Liver (tissue), 9 donors: ENCODE results near the gene PM20D2. TPM values are rescaled to one million over a fixed set of nuclear protein-coding genes. Genes with fewer than 3 reads are reported as not detected.

Experiments
- DNase-seq: peaks from one replicate; pipeline ENCODE4 v3.0.0-alpha.2; 2017; ENCODE audit warnings: low spot score
- H3K27ac ChIP-seq, 2 donors: one replicate each; pipeline ENCODE4 v1.7.0; 2013; ENCODE audit warnings: inconsistent platforms in 2 of 2, low read length in 2 of 2, control low read depth in 1 of 2, low read depth in 1 of 2, mild to moderate bottlenecking in 1 of 2
- H3K27me3 ChIP-seq, 4 donors: one replicate each; pipeline versions ENCODE4 v1.6.1 to v1.7.0; 2013; ENCODE audit warnings: low read length in 3 of 4, inconsistent platforms in 1 of 4, mild to moderate bottlenecking in 1 of 4, moderate library complexity in 1 of 4; ENCODE audit not compliant: control insufficient read depth in 4 of 4, insufficient read depth in 4 of 4
- H3K36me3 ChIP-seq, 4 donors: one replicate each; pipeline versions ENCODE4 v1.6.1 to v1.7.0; 2013; ENCODE audit warnings: low read length in 3 of 4, mild to moderate bottlenecking in 3 of 4, low read depth in 1 of 4, moderate library complexity in 1 of 4; ENCODE audit not compliant: control insufficient read depth in 4 of 4, insufficient read depth in 3 of 4
- H3K4me1 ChIP-seq, 4 donors: one replicate each; pipeline versions ENCODE4 v1.6.1 to v1.7.0; 2013; ENCODE audit warnings: low read length in 3 of 4, mild to moderate bottlenecking in 3 of 4, moderate library complexity in 1 of 4; ENCODE audit not compliant: control insufficient read depth in 4 of 4, insufficient read depth in 4 of 4
- H3K4me3 ChIP-seq, 3 donors: one replicate each; pipeline versions ENCODE4 v1.6.1 to v1.7.0; 2013; ENCODE audit warnings: low read length in 3 of 3, control low read depth in 1 of 3, low read depth in 1 of 3, mild to moderate bottlenecking in 1 of 3
- H3K9ac ChIP-seq, 2 donors: one replicate each; pipeline ENCODE4 v1.7.0; 2013; ENCODE audit warnings: low read length in 2 of 2, mild to moderate bottlenecking in 2 of 2, moderate library complexity in 2 of 2, control low read depth in 1 of 2, low read depth in 1 of 2
- H3K9me3 ChIP-seq, 4 donors: one replicate each; pipeline versions ENCODE4 v1.6.1 to v1.7.0; 2013; ENCODE audit warnings: low read length in 3 of 4; ENCODE audit not compliant: control insufficient read depth in 4 of 4
- ATF3 ChIP-seq: IDR thresholded peaks from 2 replicates; pipeline ENCODE4 v1.6.1; 2016; ENCODE audit warnings: antibody characterized with exemption
- CTCF ChIP-seq: fragments of 150-350 bp; IDR thresholded peaks from 2 replicates; pipeline ENCODE4 v1.5.1; 2017; ENCODE audit warnings: improper control_type of control experiment, low read depth, low read length; ENCODE audit not compliant: missing input control
- EGR1 ChIP-seq, 2 donors: IDR thresholded peaks; 2 replicates each; pipeline ENCODE4 v1.6.1; 2016 to 2018; ENCODE audit warnings: antibody characterized with exemption in 2 of 2, low read depth in 2 of 2
- FOXA1 ChIP-seq: IDR thresholded peaks from 2 replicates; pipeline ENCODE4 v1.6.1; 2016; ENCODE audit warnings: antibody characterized with exemption
- FOXA2 ChIP-seq: IDR thresholded peaks from 2 replicates; pipeline ENCODE4 v1.6.1; 2016; ENCODE audit warnings: antibody characterized with exemption
- GABPA ChIP-seq, 2 donors: IDR thresholded peaks in 1 of 2; conservative IDR thresholded peaks in 1 of 2; 2 replicates each; pipeline ENCODE4 v1.6.1; 2016; ENCODE audit warnings: antibody characterized with exemption in 2 of 2, mild to moderate bottlenecking in 1 of 2, moderate library complexity in 1 of 2
- HNF4A ChIP-seq, 2 donors: conservative IDR thresholded peaks; 2 replicates each; pipeline ENCODE4 v1.6.1; 2016; ENCODE audit warnings: antibody characterized with exemption in 2 of 2, mild to moderate bottlenecking in 2 of 2
- HNF4G ChIP-seq: IDR thresholded peaks from 2 replicates; pipeline ENCODE4 v1.6.1; 2016; ENCODE audit warnings: antibody characterized with exemption
- JUND ChIP-seq, 2 donors: IDR thresholded peaks; 2 replicates each; pipeline ENCODE4 v1.6.1; 2016; ENCODE audit warnings: antibody characterized with exemption in 2 of 2
- MAX ChIP-seq: IDR thresholded peaks from 2 replicates; pipeline ENCODE4 v1.6.1; 2016; ENCODE audit warnings: antibody characterized with exemption
- NR2F2 ChIP-seq: IDR thresholded peaks from 2 replicates; pipeline ENCODE4 v1.6.1; 2016; ENCODE audit warnings: antibody characterized with exemption
- RAD21 ChIP-seq, 2 donors: IDR thresholded peaks; 2 replicates each; pipeline ENCODE4 v1.6.1; 2016; ENCODE audit warnings: antibody characterized with exemption in 2 of 2, mild to moderate bottlenecking in 2 of 2
- REST ChIP-seq: IDR thresholded peaks from 2 replicates; pipeline ENCODE4 v1.6.1; 2016; ENCODE audit warnings: antibody characterized with exemption, mild to moderate bottlenecking
- RXRA ChIP-seq, 2 donors: IDR thresholded peaks; 2 replicates each; pipeline ENCODE4 v1.6.1; 2017 to 2018; ENCODE audit warnings: antibody characterized with exemption in 2 of 2, mild to moderate bottlenecking in 1 of 2
- SP1 ChIP-seq: IDR thresholded peaks from 2 replicates; pipeline ENCODE4 v1.6.1; 2018; ENCODE audit warnings: antibody characterized with exemption, mild to moderate bottlenecking
- TAF1 ChIP-seq: conservative IDR thresholded peaks from 2 replicates; pipeline ENCODE4 v1.6.1; 2016; ENCODE audit warnings: antibody characterized with exemption, mild to moderate bottlenecking
- YY1 ChIP-seq: IDR thresholded peaks from 2 replicates; pipeline ENCODE4 v1.6.1; 2016; ENCODE audit warnings: antibody characterized with exemption, mild to moderate bottlenecking
- ZBTB33 ChIP-seq: IDR thresholded peaks from 2 replicates; pipeline ENCODE4 v1.6.1; 2016; ENCODE audit warnings: antibody characterized with exemption
- WGBS: extraction: QIAGEN DNeasy Blood & Tissue Kit; methylation state at CpG from one replicate; pipeline ENCODE4 v1.1.7; 2013; 5-methylcytosine and 5-hydroxymethylcytosine counted together
- polyA plus RNA-seq, 2 donors: library from polyadenylated mRNA; stranded (reverse) in 1 of 2; unstranded in 1 of 2; fragments of 200-250 nt in 1 of 2; fragments of >200 nt in 1 of 2; fragmentation: Nextera tagmentation in 1 of 2; extraction: Ambion mirVana in 1 of 2; gene quantifications; one replicate each; pipeline versions ENCODE4 v1.2.1 to v1.2.3, GENCODE V29; 2013 to 2015
- total RNA-seq, 2 donors: library from RNA; depleted of rRNA; stranded (reverse); fragments of >200 nt; gene quantifications; one replicate each; pipeline ENCODE4 v1.2.3, GENCODE V29; 2014
- donor health status: healthy.
- donor health status: healthy.
- donor health status: healthy.
- donor health status: healthy.
- donor health status: healthy.

The PM20D2 gene
- total and polyA plus RNA-seq, 4 donors = 1.7 to 12.4 (median 4.5) TPM

GRCh38 chr6:89154131-89154530, 8.3 kb downstream of the PM20D2 start:
- Histone ChIP-seq H3K9ac (no peak overlapping the region), H3K27ac (no peak overlapping the region), H3K4me1 (no peaks in the 10 kb centered on the region), H3K27me3 (no peaks in the 10 kb centered on the region), H3K36me3 (peaks cover 0 to 6% (median 1%) of the 10 kb centered on the region in 4 donors), H3K9me3 (no peaks in the 10 kb centered on the region), H3K4me3 (no peak overlapping the region)
- WGBS = 99% methylated on average over 1 of the region's 1 CpG
- DNase-seq = no peak
- TF ChIP-seq REST (no peak), FOXA1 (no peak), GABPA (IDR thresholded peaks at IDR 0.05 in 1 of 2, conservative IDR thresholded peaks at IDR 0.05 in 1 of 2) (no peak), HNF4A (conservative IDR thresholded peaks at IDR 0.05) (no peak), YY1 (no peak), ZBTB33 (no peak), RAD21 (IDR thresholded peaks at IDR 0.05) (no peak), TAF1 (no peak), NR2F2 (no peak), SP1 (no peak), ATF3 (no peak), MAX (no peak), HNF4G (no peak), FOXA2 (no peak), EGR1 (IDR thresholded peaks at IDR 0.05; ENCODE audit: low read depth in 2 of 2) (no peak), CTCF (no peak), RXRA (IDR thresholded peaks at IDR 0.05) (no peak), JUND (IDR thresholded peaks at IDR 0.05) (no peak)
